Endothelial cell of umbilical vein (primary cell): Measurements from ENCODE around the gene GEMIN4.

Experiments used
- POLR2A ChIP-seq: IDR thresholded peaks from 2 replicates; pipeline ENCODE4 v1.6.1; 2012; ENCODE audit warnings: low read depth, mild to moderate bottlenecking, control low read depth, low read length
- TF ChIP-seq, protein P1 (sequence below), 2 donors: IDR thresholded peaks; 1 replicate in 1 of 2; 2 replicates in 1 of 2; pipeline ENCODE4 v1.5.1; 2011; ENCODE audit warnings: low read length in 2 of 2, mild to moderate bottlenecking in 2 of 2, moderate library complexity in 2 of 2, control low read depth in 1 of 2, inconsistent platforms in 1 of 2, low read depth in 1 of 2; ENCODE audit not compliant: insufficient read depth in 1 of 2; ENCODE audit errors: extremely low read depth in 1 of 2

DNA sequence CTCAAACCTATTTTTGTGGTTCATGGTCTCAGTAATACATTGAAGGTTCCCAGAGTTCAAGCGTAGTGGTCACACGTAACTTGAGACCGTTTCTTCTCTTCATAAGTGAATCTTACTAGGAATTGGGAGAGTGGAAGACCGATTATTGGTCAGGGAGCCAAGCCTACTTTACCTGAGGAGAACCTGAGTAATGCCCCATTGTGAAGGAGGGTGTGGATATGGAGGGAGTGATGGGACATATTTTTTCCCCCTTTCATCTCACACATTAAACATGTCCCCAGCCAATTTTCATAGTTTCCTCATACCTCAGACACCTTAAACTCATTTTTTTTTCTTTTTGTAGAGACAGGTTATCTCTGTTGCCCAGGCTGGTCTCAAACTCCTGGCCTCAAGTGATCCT is 8.9 kb downstream of the GEMIN4 start:
- TF ChIP-seq, protein P1, sequence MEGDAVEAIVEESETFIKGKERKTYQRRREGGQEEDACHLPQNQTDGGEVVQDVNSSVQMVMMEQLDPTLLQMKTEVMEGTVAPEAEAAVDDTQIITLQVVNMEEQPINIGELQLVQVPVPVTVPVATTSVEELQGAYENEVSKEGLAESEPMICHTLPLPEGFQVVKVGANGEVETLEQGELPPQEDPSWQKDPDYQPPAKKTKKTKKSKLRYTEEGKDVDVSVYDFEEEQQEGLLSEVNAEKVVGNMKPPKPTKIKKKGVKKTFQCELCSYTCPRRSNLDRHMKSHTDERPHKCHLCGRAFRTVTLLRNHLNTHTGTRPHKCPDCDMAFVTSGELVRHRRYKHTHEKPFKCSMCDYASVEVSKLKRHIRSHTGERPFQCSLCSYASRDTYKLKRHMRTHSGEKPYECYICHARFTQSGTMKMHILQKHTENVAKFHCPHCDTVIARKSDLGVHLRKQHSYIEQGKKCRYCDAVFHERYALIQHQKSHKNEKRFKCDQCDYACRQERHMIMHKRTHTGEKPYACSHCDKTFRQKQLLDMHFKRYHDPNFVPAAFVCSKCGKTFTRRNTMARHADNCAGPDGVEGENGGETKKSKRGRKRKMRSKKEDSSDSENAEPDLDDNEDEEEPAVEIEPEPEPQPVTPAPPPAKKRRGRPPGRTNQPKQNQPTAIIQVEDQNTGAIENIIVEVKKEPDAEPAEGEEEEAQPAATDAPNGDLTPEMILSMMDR (IDR thresholded peaks at IDR 0.05; ENCODE audit: extremely low read depth in 1 of 2, insufficient read depth in 1 of 2, low read depth in 1 of 2, low read length in 2 of 2): no peak
- TF ChIP-seq POLR2A: no peak
